ENCODE results near the gene PRKACB. TPM values are rescaled to one million over a fixed set of nuclear protein-coding genes. Genes with fewer than 3 reads are reported as not detected.

Gene PRKACB
- total RNA-seq, 1 experiment from 2014 or later, result 135 TPM

- ChIA-PET RAD21 (ENCODE audit: low non-redundant PET in 1 of 2, low total read pairs in 2 of 2, uncharacterized antibody in 2 of 2, unreplicated experiment in 2 of 2) (no interaction called here), POLR2A (interaction anchor here (1.1 to 2.1 kb wide), 2 partner anchors 13 to 197 kb away, joined by 3 to 4 read pairs; no protein-coding TSS in a partner anchor), CTCF (no interaction called here)
- Histone ChIP-seq H2AFZ (ENCODE audit: low read depth, low read length, poor library complexity, severe bottlenecking) (no peak overlapping the region), H4K20me1 (ENCODE audit: insufficient read depth) (no peaks in the 10 kb centered on the region), H3K9me3 (ENCODE audit: control insufficient read depth in 1 of 2, insufficient read depth in 1 of 2, low read depth in 1 of 2, low read length in 2 of 2) (no peaks in the 10 kb centered on the region), H3K9me2 (ENCODE audit: insufficient read depth) (no peaks in the 10 kb centered on the region), H3K36me3 (ENCODE audit: control insufficient read depth in 1 of 2, insufficient read depth in 2 of 2, low read length in 2 of 2) (0 out of 4 replicates have a peak, but pooled peaks cover 0 to 4% of the 10 kb centered on the region in 2 experiments), H3K27ac (ENCODE audit: low read depth, low read length) (peak overlapping the region; percentile 99), H3K4me2 (ENCODE audit: low read length) (peak overlapping the region; percentile 33), H3K27me3 (ENCODE audit: insufficient read depth, low read length) (no peaks in the 10 kb centered on the region), H3K4me3 (replicated peaks in 1 of 2; ENCODE audit: low read depth in 1 of 2, low read length in 2 of 2) (no peak overlapping the region), H3K4me1 (ENCODE audit: control insufficient read depth in 1 of 2, insufficient read depth in 2 of 2, low read length in 2 of 2) (peaks cover 94 to 98% of the 10 kb centered on the region in 2 experiments), H3K9ac (ENCODE audit: low read length) (peak overlapping the region; percentile 42), H3K79me2 (ENCODE audit: insufficient read depth, low read length) (peaks cover 99% of the 10 kb centered on the region)
- ATAC-seq (no peak), DNase-seq (ENCODE audit: low read depth, low spot score) (no peak)
- BruUV-seq (replicated peaks), result no TSS peak
- peak; percentile 57 for TF ChIP-seq TCF7L2 (IDR thresholded peaks at IDR 0.05; ENCODE audit: borderline replicate concordance, extremely low read depth, insufficient read depth, insufficient read length)
- no peak for TF ChIP-seq ELF1 (IDR thresholded peaks at IDR 0.05; ENCODE audit: borderline replicate concordance, low read depth)
- intact Hi-C loops (cut with micrococcal nuclease), result no loop called here
Observed at GRCh38 chr1:84168783-84169182, 24.7 kb downstream of the PRKACB start.

DNA sequence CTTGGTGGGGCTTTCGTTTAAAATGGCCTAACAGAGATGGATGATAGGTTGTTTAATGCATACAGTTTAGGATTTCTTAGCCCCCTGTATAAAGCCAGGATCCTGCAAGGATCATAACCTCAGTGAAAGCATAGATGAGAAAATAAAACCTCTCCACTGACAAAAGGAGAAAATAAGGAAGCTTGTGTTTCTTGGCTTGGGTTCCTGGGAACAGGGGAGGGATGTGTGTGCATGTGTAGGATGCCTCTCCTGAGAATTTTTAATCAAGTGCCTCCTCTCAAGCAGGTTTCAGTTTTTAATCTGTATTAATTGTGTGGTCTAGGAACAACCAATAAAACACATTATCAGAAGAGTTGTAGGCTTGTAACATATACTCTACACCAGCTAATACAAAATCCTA is 26.1 kb downstream of the PRKACB start:
- Histone ChIP-seq H3K4me3 (replicated peaks in 1 of 2; ENCODE audit: low read depth in 1 of 2, low read length in 2 of 2) (no peak overlapping the region), H3K4me2 (ENCODE audit: low read length) (peak overlapping the region; percentile 33), H2AFZ (ENCODE audit: low read depth, low read length, poor library complexity, severe bottlenecking) (no peak overlapping the region), H3K27me3 (ENCODE audit: insufficient read depth, low read length) (no peaks in the 10 kb centered on the region), H3K9me2 (ENCODE audit: insufficient read depth) (no peaks in the 10 kb centered on the region), H3K27ac (ENCODE audit: low read depth, low read length) (peak overlapping the region; percentile 99), H3K36me3 (ENCODE audit: control insufficient read depth in 1 of 2, insufficient read depth in 2 of 2, low read length in 2 of 2) (0 out of 4 replicates have a peak, but pooled peaks cover 0 to 3% of the 10 kb centered on the region in 2 experiments), H3K4me1 (ENCODE audit: control insufficient read depth in 1 of 2, insufficient read depth in 2 of 2, low read length in 2 of 2) (peaks cover 94 to 98% of the 10 kb centered on the region in 2 experiments), H4K20me1 (ENCODE audit: insufficient read depth) (no peaks in the 10 kb centered on the region), H3K9ac (ENCODE audit: low read length) (peak overlapping the region; percentile 42), H3K9me3 (ENCODE audit: control insufficient read depth in 1 of 2, insufficient read depth in 1 of 2, low read depth in 1 of 2, low read length in 2 of 2) (no peaks in the 10 kb centered on the region), H3K79me2 (ENCODE audit: insufficient read depth, low read length) (peaks cover 90% of the 10 kb centered on the region)
- TF ChIP-seq ZNF274 (IDR thresholded peaks at IDR 0.05; ENCODE audit: low read depth, low read length), result no peak
- TF ChIP-seq SIN3A (IDR thresholded peaks at IDR 0.05; ENCODE audit: low read depth), result no peak
- no peak for TF ChIP-seq FOSL1 (IDR thresholded peaks at IDR 0.05; ENCODE audit: low read depth)
- TF ChIP-seq MAX (IDR thresholded peaks at IDR 0.05), result no peak
- TF ChIP-seq REST (IDR thresholded peaks at IDR 0.05; ENCODE audit: low read depth), result no peak
- no peak for TF ChIP-seq ZFX (IDR thresholded peaks at IDR 0.05)
- no peak for TF ChIP-seq EZH2 (IDR thresholded peaks at IDR 0.05)
- ChIA-PET POLR2A (interaction anchor here (0.8 to 1.8 kb wide), 3 partner anchors 9 to 404 kb away, joined by 3 to 5 read pairs (median 3); partner anchors contain the start of gene CTBS), CTCF (no interaction called here), RAD21 (ENCODE audit: low non-redundant PET in 1 of 2, low total read pairs in 2 of 2, uncharacterized antibody in 2 of 2, unreplicated experiment in 2 of 2) (no interaction called here)
- intact Hi-C loops (cut with micrococcal nuclease), result loop anchor here (5.0 kb wide), 2 partner anchors 77 to 127 kb away; no protein-coding TSS in a partner anchor
- BruUV-seq (replicated peaks), result no TSS peak
- DNase-seq (ENCODE audit: low read depth, low spot score) (no peak), ATAC-seq (no peak)

All from HCT116 (cell line).